Adrenal gland (tissue), 12 donors: ENCODE measurements around the gene FCAMR. TPM values are rescaled to one million over a fixed set of nuclear protein-coding genes. Genes with fewer than 3 reads are reported as not detected.

ENCODE experiments used
- DNase-seq, 7 donors: peaks; one replicate each; pipeline ENCODE4 v3.0.0-alpha.2; 2019 to 2020
- H3K27ac ChIP-seq, 5 donors: fragments of 200-600 bp; sonication (generic) in 4 of 5; 1 replicate in 3 of 5; 2 replicates in 2 of 5; pipeline versions ENCODE4 v1.5.1 to v1.8.0; 2016 to 2020; ENCODE audit warnings: mild to moderate bottlenecking in 1 of 5
- H3K27me3 ChIP-seq: fragments of 200-600 bp; 2 replicates; pipeline ENCODE4 v1.8.0; 2021
- H3K36me3 ChIP-seq, 2 donors: fragments of 200-600 bp; replicated peaks in 1 of 2; 1 replicate in 1 of 2; 2 replicates in 1 of 2; pipeline versions ENCODE4 v1.5.1 to v1.8.0; 2018 to 2022
- H3K4me1 ChIP-seq, 2 donors: fragments of 200-600 bp; replicated peaks in 1 of 2; 1 replicate in 1 of 2; 2 replicates in 1 of 2; pipeline versions ENCODE4 v1.5.1 to v1.8.0; 2018 to 2021
- H3K4me3 ChIP-seq, 4 donors: fragments of 200-600 bp; sonication (generic) in 3 of 4; one replicate each; pipeline ENCODE4 v1.5.1; 2016 to 2018
- H3K9me3 ChIP-seq, 3 donors: fragments of 200-600 bp; sonication (generic) in 1 of 3; replicated peaks in 1 of 3; 1 replicate in 2 of 3; 2 replicates in 1 of 3; pipeline versions ENCODE4 v1.5.1 to v1.8.0; 2016 to 2021
- CTCF ChIP-seq, 6 experiments: fragments of 450-650 bp in 4 of 6; fragments of 200-600 bp in 2 of 6; sonication (generic) in 1 of 6; IDR thresholded peaks; 1 replicate in 5 of 6; 2 replicates in 1 of 6; pipeline versions ENCODE4 v1.5.1 to v1.8.0; 2016 to 2021; ENCODE audit warnings: antibody characterized with exemption in 6 of 6, mild to moderate bottlenecking in 2 of 6, moderate library complexity in 1 of 6
- POLR2A ChIP-seq, 2 donors: fragments of 450-650 bp; IDR thresholded peaks; one replicate each; pipeline ENCODE4 v1.6.1; 2017; ENCODE audit warnings: antibody characterized with exemption in 2 of 2, mild to moderate bottlenecking in 2 of 2, moderate library complexity in 1 of 2
- WGBS, 4 donors: extraction: QIAGEN DNeasy Blood & Tissue Kit in 2 of 4; methylation state at CpG; one replicate each; pipeline versions ENCODE4 v1.1.5 to v1.1.7; 2013 to 2017; 5-methylcytosine and 5-hydroxymethylcytosine counted together
- intact Hi-C, 2 donors: fragments of 100-400 bp; cut with DNase I; formaldehyde crosslinking; loops; one replicate each; pipeline versions ENCODE4 v1.14.1 to v1.15.0; 2022 to 2023
- polyA plus RNA-seq, 3 donors: library from polyadenylated mRNA; stranded (reverse); fragments of 200-250 nt in 2 of 3; fragments of 350-450 nt in 1 of 3; fragmentation: Illumina TruSeq in 1 of 3; extraction: RNeasy Lipid Tissue Mini Kit (QIAGEN cat#74804) in 1 of 3; gene quantifications; one replicate each; pipeline ENCODE4 v1.2.3, GENCODE V29; 2013 to 2014
- total RNA-seq, 9 donors: library from RNA; depleted of rRNA in 4 of 9; stranded (reverse); fragments of >200 nt in 4 of 9; fragments of 120-200 nt in 1 of 9; fragmentation: NEBNext Ultra II Directional in 1 of 9; extraction: Animal tissue kit (Norgen Biotek cat#: 25700) in 1 of 9; gene quantifications; one replicate each; pipeline versions ENCODE4 v1.1.0 to v1.2.4, GENCODE V29; 2013 to 2023
- donor health status: healthy with polysubstance abuse.
- donor health status: Bipolar disorder and iron deficiency.
- donor health status: DM: yes; HTN: yes; CAD: no.
- donor health status: DM: no; HTN: no; CAD: no.
- donor health status: DM: no; HTN: no; CAD: no.
- donor health status: DM: yes; HTN: yes; CAD: no.

The FCAMR gene
- total and polyA plus RNA-seq, 12 donors, result not detected

DNA sequence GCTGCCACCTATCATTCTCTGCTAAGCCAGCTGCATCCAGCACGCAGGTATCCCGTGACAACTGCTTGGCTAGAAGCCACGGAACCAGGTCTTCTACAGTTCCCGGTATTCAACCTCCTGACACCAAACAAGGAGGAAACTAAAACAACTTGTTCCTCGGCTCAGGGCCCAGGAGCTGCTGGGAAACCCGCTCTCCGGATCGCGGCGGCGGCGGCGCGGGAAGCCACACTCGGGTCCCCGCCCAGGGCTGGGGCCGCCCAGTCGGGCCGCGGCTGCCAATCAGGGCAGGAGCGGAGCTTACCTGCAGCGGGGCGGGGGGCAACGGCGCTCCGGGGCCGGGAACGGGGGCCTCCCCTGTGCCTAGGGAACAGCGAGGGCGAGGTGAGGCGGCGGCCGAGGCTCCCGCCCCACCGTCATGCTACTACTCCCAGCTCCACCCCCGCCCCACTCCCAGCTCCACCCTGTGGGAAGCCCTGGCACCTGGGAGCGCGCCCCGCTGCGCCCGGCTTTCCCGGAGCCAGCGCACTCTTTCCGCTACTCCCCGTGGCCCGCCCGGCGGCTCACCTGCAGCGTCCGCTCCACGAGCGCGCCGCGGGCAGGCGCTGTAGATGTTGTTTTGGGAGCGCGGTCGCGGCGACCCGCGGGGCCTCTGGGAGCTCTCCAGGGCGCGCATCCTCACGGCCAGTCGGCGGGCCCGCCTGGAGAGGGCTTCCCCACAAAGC, 60.9 kb downstream of the FCAMR start:
- peak overlapping the region in 1 of 5 donors; percentile 26 for H3K27ac ChIP-seq
- H3K4me3 ChIP-seq, result peak overlapping the region in 2 of 4 donors; percentile 27 to 56
- peaks cover 10% of the 10 kb centered on the region for H3K27me3 ChIP-seq
- intact Hi-C loops, result loop anchor here in 1 of 2 donors (10.0 kb wide), 1 partner anchor 175 kb away; no protein-coding TSS in a partner anchor
- peak; percentile 29 to 84 (median 50) for DNase-seq
- WGBS, 4 donors, result 1 to 14% (median 6%) methylated on average over 10 to 69 of the region's 69 CpGs
- H3K9me3 ChIP-seq, result no peaks in the 10 kb centered on the region
- peaks cover 9 to 15% of the 10 kb centered on the region in 2 donors for H3K4me1 ChIP-seq
- TF ChIP-seq POLR2A (IDR thresholded peaks at IDR 0.05) (no peak), CTCF (IDR thresholded peaks at IDR 0.05) (no peak)
- H3K36me3 ChIP-seq, result no peaks in the 10 kb centered on the region

DNA sequence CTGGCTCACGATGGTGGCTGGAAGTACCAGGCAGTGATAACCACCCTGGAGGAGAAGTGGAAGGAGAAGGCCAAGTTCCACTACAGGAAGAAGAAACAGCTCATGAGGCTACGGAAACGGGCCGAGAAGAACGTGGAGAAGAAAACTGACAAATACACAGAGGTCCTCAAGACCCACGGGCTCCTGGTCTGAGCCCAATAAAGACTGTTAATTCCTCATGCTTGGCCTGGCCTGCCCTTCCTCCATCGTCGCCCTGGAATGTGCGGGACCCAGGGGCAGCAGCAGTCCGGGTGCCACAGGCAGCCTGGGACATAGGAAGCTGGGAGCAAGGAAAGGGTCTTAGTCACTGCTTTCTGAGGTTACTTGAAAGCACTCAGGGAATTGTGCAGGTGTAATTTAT, 62.2 kb downstream of the FCAMR start:
- intact Hi-C loops, result loop anchor here in 1 of 2 donors (10.0 kb wide), 1 partner anchor 173 kb away; no protein-coding TSS in a partner anchor
- Histone ChIP-seq H3K27ac (no peak overlapping the region), H3K4me1 (peaks cover 9 to 15% of the 10 kb centered on the region in 2 donors), H3K9me3 (no peaks in the 10 kb centered on the region), H3K4me3 (no peak overlapping the region), H3K36me3 (no peaks in the 10 kb centered on the region), H3K27me3 (peaks cover 8% of the 10 kb centered on the region)
- TF ChIP-seq CTCF (IDR thresholded peaks at IDR 0.05), result no peak
- TF ChIP-seq POLR2A (IDR thresholded peaks at IDR 0.05), result no peak
- no peak for DNase-seq
- WGBS, 4 donors, result 89 to 94% (median 91%) methylated on average over 10 of the region's 10 CpGs

Other genes starting within 250 kb of the FCAMR start
- gene IL19, start 199.7 kb downstream of the FCAMR start, total RNA-seq, result not detected
- gene IL19, start 199.7 kb downstream of the FCAMR start, polyA plus RNA-seq, result not detected
- gene IL10, start 198.0 kb downstream of the FCAMR start, total RNA-seq, result 1 to 10 TPM in 7 of 9 donors, under 1 TPM in 2; 0.33 to 8.5 (median 3.0) TPM
- gene IL10, start 198.0 kb downstream of the FCAMR start, polyA plus RNA-seq, result 1 to 10 TPM; 1.5 to 4.2 (median 1.6) TPM
- under 1 TPM in 2 of 9 donors, not detected in 7; 0.41 to 0.53 TPM for gene IL20, start 104.8 kb downstream of the FCAMR start, total RNA-seq
- under 1 TPM in 1 of 3 donors, not detected in 2; 0.13 TPM for gene IL20, start 104.8 kb downstream of the FCAMR start, polyA plus RNA-seq
- gene IL24, start 73.0 kb downstream of the FCAMR start, total RNA-seq, result not detected
- gene IL24, start 73.0 kb downstream of the FCAMR start, polyA plus RNA-seq, result not detected
- gene FCMR, start 48.5 kb downstream of the FCAMR start, total RNA-seq, result 1 to 10 TPM in 5 of 9 donors, under 1 TPM in 3, not detected in 1; 0.43 to 3.0 (median 1.4) TPM
- gene FCMR, start 48.5 kb downstream of the FCAMR start, polyA plus RNA-seq, result 1 to 10 TPM in 2 of 3 donors, under 1 TPM in 1; 0.27 to 1.5 (median 1.2) TPM
- 1 to 10 TPM in 3 of 9 donors, under 1 TPM in 4, not detected in 2; under 0.01 to 3.4 (median 0.66) TPM for gene PIGR, start 24.0 kb downstream of the FCAMR start, total RNA-seq
- gene PIGR, start 24.0 kb downstream of the FCAMR start, polyA plus RNA-seq, result under 1 TPM; 0.04 to 0.88 (median 0.10) TPM
- gene C1orf116, start 62.3 kb upstream of the FCAMR start, total RNA-seq, result 1 to 10 TPM in 6 of 9 donors, under 1 TPM in 3; 0.11 to 3.7 (median 1.0) TPM
- gene C1orf116, start 62.3 kb upstream of the FCAMR start, polyA plus RNA-seq, result under 1 TPM; 0.20 to 0.88 (median 0.88) TPM
- 10 to 100 TPM in 2 of 9 donors, 1 to 10 TPM in 7; 4.3 to 22.1 (median 8.6) TPM for gene YOD1, start 80.7 kb upstream of the FCAMR start, total RNA-seq
- 10 to 100 TPM in 1 of 3 donors, 1 to 10 TPM in 2; 2.5 to 10.9 (median 3.0) TPM for gene YOD1, start 80.7 kb upstream of the FCAMR start, polyA plus RNA-seq
- gene PFKFB2, start 82.8 kb upstream of the FCAMR start, total RNA-seq, result 10 to 100 TPM; 10.3 to 25.8 (median 16.6) TPM
- gene PFKFB2, start 82.8 kb upstream of the FCAMR start, polyA plus RNA-seq, result 10 to 100 TPM in 1 of 3 donors, 1 to 10 TPM in 2; 3.9 to 10.8 (median 6.7) TPM
- 1 to 10 TPM in 1 of 9 donors, under 1 TPM in 6, not detected in 2; 0.22 to 1.4 (median 0.55) TPM for gene C4BPB, start 118.4 kb upstream of the FCAMR start, total RNA-seq
- gene C4BPB, start 118.4 kb upstream of the FCAMR start, polyA plus RNA-seq, result under 1 TPM; 0.20 to 0.64 (median 0.24) TPM
- 10 to 100 TPM in 1 of 9 donors, 1 to 10 TPM in 2, under 1 TPM in 1, not detected in 5; 0.57 to 23.4 (median 7.5) TPM for gene C4BPA, start 133.8 kb upstream of the FCAMR start, total RNA-seq
- under 1 TPM; 0.13 to 0.38 (median 0.32) TPM for gene C4BPA, start 133.8 kb upstream of the FCAMR start, polyA plus RNA-seq